KMS-11 (cell line): Measurements from ENCODE around the gene KCTD7.

Experiments
- H2AFZ ChIP-seq: fragments of 200-600 bp; sonication (generic); 2 replicates; pipeline ENCODE4 v1.6.1; 2016; ENCODE audit warnings: antibody characterized with exemption, mixed run types, low read depth
- H3K27ac ChIP-seq: fragments of 200-600 bp; sonication (generic); 2 replicates; pipeline ENCODE4 v1.6.1; 2016; ENCODE audit warnings: mild to moderate bottlenecking, mixed run types
- H3K27me3 ChIP-seq: fragments of 200-600 bp; sonication (generic); 2 replicates; pipeline ENCODE4 v1.6.1; 2017; ENCODE audit warnings: mild to moderate bottlenecking, low read depth, mixed run types, moderate library complexity; ENCODE audit not compliant: insufficient read depth
- H3K36me3 ChIP-seq: fragments of 200-600 bp; sonication (generic); 2 replicates; pipeline ENCODE4 v1.6.1; 2017; ENCODE audit warnings: mild to moderate bottlenecking, mixed run types; ENCODE audit not compliant: insufficient read depth
- H3K4me1 ChIP-seq: fragments of 200-600 bp; sonication (generic); 2 replicates; pipeline ENCODE4 v1.6.1; 2016; ENCODE audit warnings: mild to moderate bottlenecking, low read depth, mixed run types; ENCODE audit not compliant: poor library complexity, severe bottlenecking
- H3K4me2 ChIP-seq: fragments of 200-600 bp; sonication (generic); 2 replicates; pipeline ENCODE4 v1.7.0; 2016; ENCODE audit warnings: mild to moderate bottlenecking, mixed run types
- H3K4me3 ChIP-seq: fragments of 200-600 bp; sonication (generic); IDR thresholded peaks from 2 replicates; pipeline ENCODE4 v1.6.1; 2017; ENCODE audit warnings: low read depth, low read length, mixed read lengths; ENCODE audit not compliant: insufficient read depth
- H3K79me2 ChIP-seq: fragments of 200-600 bp; sonication (generic); 2 replicates; pipeline ENCODE4 v1.6.1; 2016; ENCODE audit warnings: low read depth, mixed run types; ENCODE audit not compliant: insufficient read depth
- H3K9ac ChIP-seq: fragments of 200-600 bp; sonication (generic); 2 replicates; pipeline ENCODE4 v1.6.1; 2016; ENCODE audit warnings: mild to moderate bottlenecking, mixed run types
- H4K20me1 ChIP-seq: fragments of 200-600 bp; sonication (generic); 2 replicates; pipeline ENCODE4 v1.6.1; 2016; ENCODE audit warnings: mild to moderate bottlenecking, mixed run types; ENCODE audit not compliant: insufficient read depth
- CTCF ChIP-seq: fragments of 200-600 bp; sonication (generic); conservative IDR thresholded peaks from 2 replicates; pipeline ENCODE4 v1.6.1; 2017; ENCODE audit warnings: low read depth, mild to moderate bottlenecking, antibody characterized with exemption, low read length, moderate library complexity, mixed read lengths

Gene KCTD7

GRCh38 chr7:66657798-66658197 is 29.1 kb downstream of the KCTD7 start:
- Histone ChIP-seq H4K20me1 (no peaks in the 10 kb centered on the region), H3K36me3 (no peaks in the 10 kb centered on the region), H3K4me2 (no peak overlapping the region), H3K27me3 (no peaks in the 10 kb centered on the region), H3K79me2 (peaks cover 27% of the 10 kb centered on the region; the same call in 1 of the 2 replicates), H3K4me1 (peaks cover 6% of the 10 kb centered on the region), H3K27ac (no peak overlapping the region), H3K9ac (no peak overlapping the region), H3K4me3 (no peak overlapping the region), H2AFZ (no peak overlapping the region)
- no peak for TF ChIP-seq CTCF

- Histone ChIP-seq H2AFZ (no peak overlapping the region), H3K79me2 (no peaks in the 10 kb centered on the region), H3K4me2 (no peak overlapping the region), H3K27ac (no peak overlapping the region), H3K9ac (no peak overlapping the region), H4K20me1 (no peaks in the 10 kb centered on the region), H3K36me3 (no peaks in the 10 kb centered on the region), H3K4me1 (no peaks in the 10 kb centered on the region), H3K27me3 (no peaks in the 10 kb centered on the region), H3K4me3 (no peak overlapping the region)
- no peak for TF ChIP-seq CTCF
Measured at GRCh38 chr7:66662646-66663264, 34.1 kb downstream of the KCTD7 start.

GRCh38 chr7:66664590-66665293 is 36.1 kb downstream of the KCTD7 start:
- Histone ChIP-seq H3K36me3 (no peaks in the 10 kb centered on the region), H3K79me2 (no peaks in the 10 kb centered on the region), H3K9ac (no peak overlapping the region), H3K4me3 (no peak overlapping the region), H3K4me1 (no peaks in the 10 kb centered on the region), H4K20me1 (no peaks in the 10 kb centered on the region), H3K4me2 (no peak overlapping the region), H2AFZ (no peak overlapping the region), H3K27ac (no peak overlapping the region), H3K27me3 (no peaks in the 10 kb centered on the region)
- no peak for TF ChIP-seq CTCF

GRCh38 chr7:66666313-66666952 is 37.8 kb downstream of the KCTD7 start:
- Histone ChIP-seq H3K79me2 (no peaks in the 10 kb centered on the region), H4K20me1 (no peaks in the 10 kb centered on the region), H3K9ac (no peak overlapping the region), H2AFZ (no peak overlapping the region), H3K4me3 (no peak overlapping the region), H3K27me3 (no peaks in the 10 kb centered on the region), H3K4me1 (no peaks in the 10 kb centered on the region), H3K4me2 (no peak overlapping the region), H3K27ac (no peak overlapping the region), H3K36me3 (no peaks in the 10 kb centered on the region)
- TF ChIP-seq CTCF = no peak
